ENCODE results near the gene UAP1.
"Not testable (repeated sequence)": the region's sequence is repeated elsewhere in the genome, so short reads cannot be mapped to it uniquely, and the experiment has no call there.

UAP1 gene

GRCh38 chr1:162578936-162579335 lies 17.4 kb downstream of the UAP1 start:
- TF ChIP-seq, protein P1, sequence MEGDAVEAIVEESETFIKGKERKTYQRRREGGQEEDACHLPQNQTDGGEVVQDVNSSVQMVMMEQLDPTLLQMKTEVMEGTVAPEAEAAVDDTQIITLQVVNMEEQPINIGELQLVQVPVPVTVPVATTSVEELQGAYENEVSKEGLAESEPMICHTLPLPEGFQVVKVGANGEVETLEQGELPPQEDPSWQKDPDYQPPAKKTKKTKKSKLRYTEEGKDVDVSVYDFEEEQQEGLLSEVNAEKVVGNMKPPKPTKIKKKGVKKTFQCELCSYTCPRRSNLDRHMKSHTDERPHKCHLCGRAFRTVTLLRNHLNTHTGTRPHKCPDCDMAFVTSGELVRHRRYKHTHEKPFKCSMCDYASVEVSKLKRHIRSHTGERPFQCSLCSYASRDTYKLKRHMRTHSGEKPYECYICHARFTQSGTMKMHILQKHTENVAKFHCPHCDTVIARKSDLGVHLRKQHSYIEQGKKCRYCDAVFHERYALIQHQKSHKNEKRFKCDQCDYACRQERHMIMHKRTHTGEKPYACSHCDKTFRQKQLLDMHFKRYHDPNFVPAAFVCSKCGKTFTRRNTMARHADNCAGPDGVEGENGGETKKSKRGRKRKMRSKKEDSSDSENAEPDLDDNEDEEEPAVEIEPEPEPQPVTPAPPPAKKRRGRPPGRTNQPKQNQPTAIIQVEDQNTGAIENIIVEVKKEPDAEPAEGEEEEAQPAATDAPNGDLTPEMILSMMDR (IDR thresholded peaks at IDR 0.05; ENCODE audit: low read depth, low read length), result no peak
- no peak overlapping the region for H3K4me3 ChIP-seq (ENCODE audit: low read depth, low read length)

DNA sequence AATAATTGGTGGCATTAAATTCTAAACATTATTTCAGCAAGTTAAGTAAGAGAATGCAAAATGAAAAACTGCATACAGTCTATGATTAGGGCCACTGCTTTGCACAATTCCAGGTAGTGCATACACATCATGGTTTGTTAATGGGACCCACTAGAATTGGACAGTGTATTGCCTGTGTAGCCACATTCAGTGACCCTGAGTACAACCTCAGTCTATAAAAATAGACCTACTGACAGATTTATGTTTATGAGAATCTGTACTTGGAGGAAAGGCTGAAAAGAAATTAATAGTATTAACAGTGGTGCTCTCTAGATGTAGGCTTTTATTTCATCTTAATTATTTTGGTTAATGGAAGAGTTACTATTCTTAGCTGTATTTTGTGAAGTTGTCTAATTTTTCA lies 18.8 kb downstream of the UAP1 start:
- TF ChIP-seq, protein P1 (IDR thresholded peaks at IDR 0.05; ENCODE audit: low read depth, low read length), result no peak
- H3K4me3 ChIP-seq (ENCODE audit: low read depth, low read length), result no peak overlapping the region

DNA sequence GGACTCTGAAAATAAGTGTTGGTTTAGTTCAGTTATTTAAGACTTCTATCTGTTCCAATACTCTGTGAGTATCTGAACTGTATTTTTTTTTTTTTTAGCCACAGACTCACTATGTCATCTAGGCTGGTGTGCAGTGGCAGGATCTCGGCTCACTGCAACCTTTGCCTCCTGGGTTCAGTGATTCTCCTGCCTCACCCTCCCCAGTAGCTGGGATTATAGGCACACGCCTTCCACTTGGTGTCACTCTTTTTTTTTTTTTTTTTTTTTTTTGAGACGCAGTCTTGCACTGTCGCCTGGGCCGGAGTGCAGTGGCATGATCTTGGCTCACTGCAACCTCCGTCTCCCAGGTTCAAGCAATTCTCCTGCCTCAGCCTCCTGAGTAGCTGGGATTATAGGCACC lies 21.4 kb downstream of the UAP1 start:
- H3K4me3 ChIP-seq (ENCODE audit: low read depth, low read length), result not testable (repeated sequence)

GRCh38 chr1:162585101-162585500 lies 23.6 kb downstream of the UAP1 start:
- H3K4me3 ChIP-seq (ENCODE audit: low read depth, low read length), result not testable (repeated sequence)

- no peak overlapping the region for H3K4me3 ChIP-seq (ENCODE audit: low read depth, low read length)
- TF ChIP-seq, protein P1 (IDR thresholded peaks at IDR 0.05; ENCODE audit: low read depth, low read length), result no peak
Observed at GRCh38 chr1:162587347-162587746, 25.8 kb downstream of the UAP1 start.

- H3K4me3 ChIP-seq (ENCODE audit: low read depth, low read length), result no peak overlapping the region
- TF ChIP-seq, protein P1 (IDR thresholded peaks at IDR 0.05; ENCODE audit: low read depth, low read length), result no peak
Observed at GRCh38 chr1:162587761-162588260, 26.3 kb downstream of the UAP1 start.

GRCh38 chr1:162590101-162590500 lies 28.6 kb downstream of the UAP1 start:
- H3K4me3 ChIP-seq (ENCODE audit: low read depth, low read length), result no peak overlapping the region
- TF ChIP-seq, protein P1 (IDR thresholded peaks at IDR 0.05; ENCODE audit: low read depth, low read length), result no peak

DNA sequence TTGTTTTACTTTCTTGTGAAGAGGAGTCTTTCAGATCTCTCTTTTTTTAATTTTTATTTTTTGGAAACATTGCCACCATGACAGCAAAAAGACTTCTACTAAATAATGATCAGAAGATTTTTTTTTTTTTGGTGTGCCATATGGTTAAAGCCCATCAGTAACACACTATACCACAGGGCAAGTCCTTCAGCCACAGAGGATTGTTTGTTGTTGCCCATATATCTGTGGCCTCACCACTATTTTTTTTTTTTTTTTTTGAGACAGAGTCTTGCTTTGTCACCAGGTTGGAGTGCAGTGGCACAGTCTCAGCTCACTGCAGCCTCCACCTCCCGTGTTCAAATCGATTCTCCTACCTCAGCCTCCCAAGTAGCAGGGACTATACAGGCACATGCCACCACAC lies 29.2 kb downstream of the UAP1 start:
- TF ChIP-seq, protein P1 (IDR thresholded peaks at IDR 0.05; ENCODE audit: low read depth, low read length), result no peak

More for the DNA sequence above, 29.2 kb downstream of the UAP1 start:
- H3K4me3 ChIP-seq (ENCODE audit: low read depth, low read length), result no peak overlapping the region
